Left colon (tissue), 2 donors: ENCODE data around the gene DAPK1. TPM values are rescaled to one million over a fixed set of nuclear protein-coding genes. Genes with fewer than 3 reads are reported as not detected.

Experiments
- ATAC-seq: fragments of 200-7000 bp; cut with Tn5 transposase; one replicate; pipeline ENCODE4 v1.9.1; 2020; ENCODE audit warnings: mild to moderate bottlenecking, moderate library complexity
- DNase-seq, 2 donors: peaks; one replicate each; pipeline ENCODE4 v3.0.0-alpha.2; 2020
- intact Hi-C, 2 donors: fragments of 100-400 bp; cut with DNase I in 1 of 2; cut with micrococcal nuclease in 1 of 2; formaldehyde crosslinking; loops; one replicate each; pipeline versions ENCODE4 v1.11.2 to v1.14.0; 2022; cut with DNase I, micrococcal nuclease
- total RNA-seq, 2 donors: library from RNA; stranded (reverse); fragmentation: NEBNext Ultra II Directional; extraction: Animal tissue kit (Norgen Biotek cat#: 25700); gene quantifications; one replicate each; pipeline ENCODE4 v1.2.1, GENCODE V29; 2021
- donor health status: DM: no; HTN: no; CAD: no.
- donor health status: DM: yes; HTN: yes; CAD: no.

DAPK1 gene
- total RNA-seq, 2 donors from 2014 or later: 10.4 to 22.8 TPM

- intact Hi-C loops: loop anchor here (2.0 to 10.0 kb wide), 2 partner anchors 327 to 329 kb away; no protein-coding TSS in a partner anchor
- no peak for ATAC-seq
- DNase-seq: no peak
These were observed 165.9 kb downstream of the DAPK1 start for GRCh38 chr9:87663556-87663955.

- intact Hi-C loops: loop anchor here in 1 of 2 donors (10.0 kb wide), 1 partner anchor 330 kb away; no protein-coding TSS in a partner anchor
These were observed 166.7 kb downstream of the DAPK1 start for GRCh38 chr9:87664153-87665060.

GRCh38 chr9:87665505-87665904 lies 167.8 kb downstream of the DAPK1 start:
- ATAC-seq: no peak
- intact Hi-C loops: loop anchor here in 1 of 2 donors (10.0 kb wide), 1 partner anchor 331 kb away; no protein-coding TSS in a partner anchor

More at GRCh38 chr9:87664153-87665060, 166.7 kb downstream of the DAPK1 start:
- ATAC-seq (no peak), DNase-seq (no peak)

GRCh38 chr9:87667164-87667738 lies 169.6 kb downstream of the DAPK1 start:
- no peak for DNase-seq
- intact Hi-C loops: loop anchor here in 1 of 2 donors (10.0 kb wide), 1 partner anchor 332 kb away; no protein-coding TSS in a partner anchor
- no peak for ATAC-seq

More at GRCh38 chr9:87665505-87665904, 167.8 kb downstream of the DAPK1 start:
- no peak for DNase-seq

DNA sequence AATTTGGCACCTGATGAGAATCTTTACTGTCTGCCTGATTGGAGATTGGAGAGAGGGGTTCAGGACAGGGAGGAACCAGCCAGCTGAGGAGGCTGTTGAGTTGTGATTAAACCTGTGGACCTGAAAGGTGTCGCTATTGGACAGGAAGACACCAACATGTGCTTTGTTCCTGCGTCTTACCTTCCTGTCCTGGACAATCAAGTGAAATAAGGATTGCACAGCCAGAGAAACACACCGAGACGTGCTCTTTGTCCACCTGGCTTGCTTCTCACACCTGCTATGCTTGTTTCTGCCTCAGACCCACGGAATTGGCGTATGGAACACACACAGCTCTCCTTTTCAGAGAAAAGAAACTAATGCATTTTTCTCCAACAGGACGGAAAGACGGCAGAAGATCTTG lies 170.6 kb downstream of the DAPK1 start:
- DNase-seq (no peak), ATAC-seq (no peak)
- intact Hi-C loops: loop anchor here in 1 of 2 donors (10.0 kb wide), 1 partner anchor 333 kb away; no protein-coding TSS in a partner anchor

DNA sequence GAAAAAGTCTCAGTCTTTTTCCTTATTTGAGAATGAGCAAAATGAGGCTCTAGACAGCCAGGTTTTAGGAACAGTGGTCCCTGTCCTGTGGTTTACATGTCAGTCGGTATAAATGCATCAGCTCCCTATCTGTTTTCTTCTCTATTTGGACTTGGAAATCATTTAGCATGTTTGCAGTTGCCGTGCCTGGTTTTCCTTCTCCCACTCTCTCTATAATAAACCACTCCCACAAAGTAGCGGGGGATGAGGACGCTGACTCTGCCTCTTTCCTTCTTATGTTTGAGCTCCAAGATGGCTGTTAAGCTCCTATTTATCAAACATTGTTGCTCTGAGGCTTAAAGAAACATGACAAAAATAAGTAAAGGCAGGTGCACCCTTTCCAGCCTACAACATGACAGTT lies 171.1 kb downstream of the DAPK1 start:
- intact Hi-C loops: loop anchor here in 1 of 2 donors (10.0 kb wide), 1 partner anchor 334 kb away; no protein-coding TSS in a partner anchor
- DNase-seq: no peak
- no peak for ATAC-seq

DNA sequence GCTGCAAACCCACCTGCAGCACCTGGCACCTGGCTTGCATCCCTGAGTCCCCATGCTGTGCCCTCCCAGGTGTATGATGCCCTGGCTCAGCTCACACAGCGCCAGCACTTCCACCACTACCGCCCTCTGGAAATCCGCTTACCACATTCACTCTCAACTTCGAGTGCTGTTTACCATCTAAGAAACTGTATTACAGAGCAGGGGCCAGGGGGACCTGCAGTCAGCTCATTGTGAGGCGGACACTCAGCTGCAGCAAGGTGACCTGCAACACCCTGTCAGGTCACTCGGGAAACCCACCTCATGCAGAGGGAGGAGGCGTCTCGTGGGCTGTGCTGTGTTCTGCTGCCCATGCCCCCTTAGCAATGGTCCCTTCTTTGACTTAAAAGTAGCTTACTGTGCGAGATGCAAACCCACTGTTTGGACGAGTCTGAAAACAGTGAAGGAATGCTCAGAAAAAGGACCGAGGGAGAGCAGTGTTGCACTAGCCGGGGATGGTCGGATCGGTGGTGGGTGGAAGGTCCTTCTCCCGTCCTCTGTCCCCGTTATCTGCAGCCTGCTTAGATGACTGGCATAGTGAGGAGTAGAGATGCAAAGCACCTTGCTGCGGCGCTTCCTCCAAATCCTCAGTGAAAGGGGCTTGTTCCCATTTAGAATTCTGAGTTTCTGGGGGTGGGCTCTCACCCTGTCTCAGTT lies 173.1 kb downstream of the DAPK1 start:
- ATAC-seq: no peak
- DNase-seq: no peak
- intact Hi-C loops: no loop called here

- intact Hi-C loops: no loop called here
- ATAC-seq: no peak
- no peak for DNase-seq
These were observed 173.8 kb downstream of the DAPK1 start for GRCh38 chr9:87671478-87671877.

DNA sequence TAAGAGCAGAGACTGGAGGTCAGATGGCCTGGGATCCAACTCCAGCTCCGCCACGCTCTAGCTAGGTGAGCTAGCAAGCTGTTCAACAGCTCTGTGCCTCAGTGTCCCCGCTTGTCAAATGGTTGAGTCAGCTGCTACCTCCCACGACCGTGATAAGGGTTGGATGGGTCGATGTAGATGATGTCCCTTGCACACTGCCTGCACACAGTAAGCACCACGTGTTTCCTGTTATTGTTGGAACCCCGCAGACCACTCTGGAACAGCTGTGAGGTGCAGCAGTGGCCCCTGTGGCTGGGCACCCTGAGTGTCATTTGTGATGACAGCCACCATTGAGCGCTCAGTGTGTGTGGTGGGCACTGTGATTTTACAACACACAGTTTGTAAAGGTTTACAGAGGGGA lies 174.3 kb downstream of the DAPK1 start:
- intact Hi-C loops: no loop called here
- ATAC-seq (no peak), DNase-seq (no peak)

GRCh38 chr9:87672586-87672985 lies 174.9 kb downstream of the DAPK1 start:
- intact Hi-C loops: no loop called here
- DNase-seq (no peak), ATAC-seq (no peak)

- intact Hi-C loops: no loop called here
- no peak for ATAC-seq
- DNase-seq: no peak
These were observed 175.9 kb downstream of the DAPK1 start for GRCh38 chr9:87673446-87674120.

DNA sequence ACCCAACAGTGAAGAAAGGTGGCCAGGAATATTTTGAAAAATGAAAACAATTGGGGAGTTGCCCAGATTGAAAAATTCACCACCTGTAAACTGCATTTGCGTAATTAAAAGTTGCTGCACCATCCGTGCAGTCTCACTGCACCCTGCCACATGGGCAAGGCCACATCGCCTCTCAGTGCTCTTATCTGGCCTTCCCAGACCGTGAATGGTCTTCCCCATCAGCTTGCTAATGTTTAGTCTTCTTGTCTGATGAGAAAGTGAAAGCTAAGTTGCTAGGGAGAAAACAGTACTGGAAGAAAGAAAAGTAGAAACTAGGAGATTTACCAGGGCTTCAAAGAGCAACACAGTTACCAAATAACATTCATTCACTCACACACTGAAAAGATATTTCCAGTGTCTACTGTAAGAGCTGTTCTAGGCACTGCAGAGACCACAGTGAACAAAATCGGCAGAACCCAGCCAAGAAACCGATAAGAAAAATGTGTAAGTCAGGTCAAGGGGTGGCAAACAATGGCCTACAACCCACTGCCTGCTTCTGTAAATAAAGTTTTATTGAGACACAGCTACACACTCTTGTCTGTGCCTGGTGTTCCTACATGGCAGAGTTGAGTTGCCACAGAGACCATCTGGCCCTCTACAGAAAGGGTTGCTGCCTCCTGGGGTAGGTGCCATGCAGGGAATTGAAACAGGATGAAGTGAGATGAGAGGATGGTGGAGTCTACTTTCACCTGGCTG lies 177.1 kb downstream of the DAPK1 start:
- intact Hi-C loops: loop anchor here in 1 of 2 donors (5.0 kb wide), 1 partner anchor 368 kb away; no protein-coding TSS in a partner anchor
- DNase-seq: no peak
- no peak for ATAC-seq

DNA sequence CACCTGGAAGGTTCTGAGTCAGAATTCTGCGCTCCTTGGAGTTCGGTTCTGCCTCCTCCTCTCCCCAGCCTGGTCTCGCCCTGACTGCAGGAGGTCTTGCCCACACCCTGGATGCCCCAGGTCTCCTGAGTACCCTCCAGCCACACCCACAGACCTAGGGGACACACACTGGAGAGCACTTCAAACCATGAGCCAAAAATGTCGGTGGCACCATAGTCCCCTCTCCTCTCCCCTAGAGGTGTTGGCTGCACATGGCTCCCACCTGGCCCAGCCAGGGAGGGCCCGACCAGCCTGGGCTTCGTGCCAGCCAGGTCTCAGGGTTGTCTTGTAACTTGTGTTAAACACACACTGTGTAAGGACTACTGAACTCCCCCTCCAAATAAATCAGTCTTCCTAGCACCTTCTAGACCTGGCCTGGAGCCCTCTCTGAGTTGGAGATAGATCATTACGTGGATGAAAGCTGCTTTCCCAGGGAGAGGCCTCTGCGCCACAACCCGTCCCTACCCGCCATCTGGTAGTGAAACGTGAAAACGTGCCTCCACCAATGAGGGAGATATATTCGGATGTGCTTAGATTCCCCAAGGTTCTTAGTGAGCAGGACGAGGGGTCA lies 178.3 kb downstream of the DAPK1 start:
- intact Hi-C loops: loop anchor here in 1 of 2 donors (5.0 kb wide), 1 partner anchor 366 kb away; no protein-coding TSS in a partner anchor
- DNase-seq (no peak), ATAC-seq (no peak)

DNA sequence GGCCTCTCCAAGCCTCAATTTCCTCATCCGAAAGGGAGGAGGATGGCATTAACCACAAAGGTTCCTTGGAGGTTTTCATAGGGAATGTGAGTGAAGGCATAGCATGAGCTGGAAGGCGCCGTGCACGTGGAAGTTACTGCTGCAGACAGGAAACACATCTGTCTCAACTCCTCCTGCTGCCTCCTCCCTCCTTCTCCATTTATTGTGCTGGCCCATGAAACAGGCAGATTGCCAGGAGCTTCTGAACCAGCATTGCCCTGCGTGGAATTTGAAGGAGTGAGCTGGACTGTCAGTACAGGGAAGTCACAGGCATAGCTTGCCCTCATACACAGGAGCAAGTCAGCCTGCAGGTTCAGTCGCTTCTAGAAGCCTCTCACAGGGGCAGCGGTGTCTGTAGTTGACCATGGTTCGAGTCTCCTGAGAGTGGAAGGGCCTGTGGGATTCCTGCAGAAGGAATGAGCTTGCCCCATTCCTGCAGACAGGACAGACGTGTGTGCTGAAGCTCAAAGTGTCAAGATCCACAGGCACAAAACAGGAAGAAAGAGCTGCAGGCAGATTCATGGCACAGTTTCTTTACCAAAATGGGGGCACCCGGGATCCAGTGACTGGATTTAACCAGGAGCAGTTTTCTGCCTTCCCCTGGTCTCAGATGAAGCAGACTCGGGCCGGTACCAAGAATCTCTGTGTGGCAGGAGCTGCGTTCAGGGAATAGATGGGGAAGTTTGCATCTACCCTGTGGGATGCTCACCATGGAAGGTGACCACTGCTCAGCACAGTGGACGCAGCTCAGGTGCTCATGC lies 179.5 kb downstream of the DAPK1 start:
- intact Hi-C loops: loop anchor here in 1 of 2 donors (5.0 kb wide), 1 partner anchor 365 kb away; no protein-coding TSS in a partner anchor
- DNase-seq (peak in 1 of 2 donors; percentile 47), ATAC-seq (no peak)

- DNase-seq: no peak
- intact Hi-C loops: loop anchor here in 1 of 2 donors (5.0 kb wide), 1 partner anchor 364 kb away; no protein-coding TSS in a partner anchor
- no peak for ATAC-seq
These were observed 180.3 kb downstream of the DAPK1 start for GRCh38 chr9:87677776-87678587.
